ENCODE measurements around the gene NHERF1.

DNA sequence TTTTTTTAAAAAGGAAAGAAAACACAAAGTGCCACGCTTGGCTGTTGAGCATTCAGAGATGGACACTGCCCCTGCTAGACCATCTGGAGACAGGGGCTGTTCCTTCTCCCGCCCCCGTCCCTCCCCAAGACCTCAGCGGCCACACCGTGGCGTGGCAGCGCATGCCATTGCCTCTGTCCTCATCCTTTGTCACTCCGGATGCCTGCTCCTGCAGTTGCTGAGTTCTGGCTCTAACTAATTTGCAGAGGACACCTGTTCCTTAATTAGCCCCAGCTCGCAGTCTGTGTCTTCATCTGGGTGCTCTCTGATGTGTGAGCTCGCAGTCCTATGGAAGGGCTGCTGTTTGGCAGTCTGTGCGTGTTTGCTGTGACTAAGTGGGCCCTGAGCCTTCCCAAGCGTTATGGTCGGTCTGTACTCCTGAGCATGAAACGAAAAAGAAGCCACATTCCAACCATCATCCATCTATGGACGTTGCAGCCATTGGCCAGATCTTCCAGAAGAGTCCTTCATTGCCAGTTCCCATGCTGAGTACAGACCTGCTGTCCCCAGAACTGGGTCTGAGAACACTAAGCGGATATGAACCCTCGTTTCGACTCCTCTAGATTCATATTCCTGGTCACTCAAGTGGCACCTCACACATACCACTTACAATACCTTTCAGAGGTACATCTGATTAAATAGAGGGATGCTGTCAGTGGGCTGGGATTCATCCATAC lies 68.6 kb downstream of the NHERF1 start:
- TF ChIP-seq, protein P1, sequence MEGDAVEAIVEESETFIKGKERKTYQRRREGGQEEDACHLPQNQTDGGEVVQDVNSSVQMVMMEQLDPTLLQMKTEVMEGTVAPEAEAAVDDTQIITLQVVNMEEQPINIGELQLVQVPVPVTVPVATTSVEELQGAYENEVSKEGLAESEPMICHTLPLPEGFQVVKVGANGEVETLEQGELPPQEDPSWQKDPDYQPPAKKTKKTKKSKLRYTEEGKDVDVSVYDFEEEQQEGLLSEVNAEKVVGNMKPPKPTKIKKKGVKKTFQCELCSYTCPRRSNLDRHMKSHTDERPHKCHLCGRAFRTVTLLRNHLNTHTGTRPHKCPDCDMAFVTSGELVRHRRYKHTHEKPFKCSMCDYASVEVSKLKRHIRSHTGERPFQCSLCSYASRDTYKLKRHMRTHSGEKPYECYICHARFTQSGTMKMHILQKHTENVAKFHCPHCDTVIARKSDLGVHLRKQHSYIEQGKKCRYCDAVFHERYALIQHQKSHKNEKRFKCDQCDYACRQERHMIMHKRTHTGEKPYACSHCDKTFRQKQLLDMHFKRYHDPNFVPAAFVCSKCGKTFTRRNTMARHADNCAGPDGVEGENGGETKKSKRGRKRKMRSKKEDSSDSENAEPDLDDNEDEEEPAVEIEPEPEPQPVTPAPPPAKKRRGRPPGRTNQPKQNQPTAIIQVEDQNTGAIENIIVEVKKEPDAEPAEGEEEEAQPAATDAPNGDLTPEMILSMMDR (IDR thresholded peaks at IDR 0.05) = no peak
- TF ChIP-seq POLR2AphosphoS5 (IDR thresholded peaks at IDR 0.05) = no peak
- TF ChIP-seq POLR2A (IDR thresholded peaks at IDR 0.05; ENCODE audit: low read depth) = no peak
